Right atrium auricular region (tissue), 2 donors: Measurements from ENCODE around the gene ADGRA1. TPM values are rescaled to one million over a fixed set of nuclear protein-coding genes. Genes with fewer than 3 reads are reported as not detected.

ENCODE experiments used
- DNase-seq: peaks from one replicate; pipeline ENCODE4 v3.0.0-alpha.2; 2019; ENCODE audit warnings: low spot score
- H3K27ac ChIP-seq, 2 donors: fragments of 200-600 bp; sonication (generic); 1 replicate in 1 of 2; 2 replicates in 1 of 2; pipeline ENCODE4 v1.5.1; 2016 to 2019
- H3K27me3 ChIP-seq, 2 donors: fragments of 200-600 bp; sonication (generic); one replicate each; pipeline versions ENCODE4 v1.5.1 to v1.6.0; 2017 to 2019
- H3K36me3 ChIP-seq: fragments of 200-600 bp; sonication (generic); one replicate; pipeline ENCODE4 v1.5.1; 2016
- H3K4me1 ChIP-seq, 2 donors: fragments of 200-600 bp; sonication (generic); one replicate each; pipeline versions ENCODE4 v1.5.1 to v1.6.0; 2017 to 2019
- H3K4me3 ChIP-seq, 2 donors: fragments of 200-600 bp; sonication (generic); 1 replicate in 1 of 2; 2 replicates in 1 of 2; pipeline ENCODE4 v1.5.1; 2017 to 2019; ENCODE audit warnings: mild to moderate bottlenecking in 1 of 2, moderate library complexity in 1 of 2
- H3K9me3 ChIP-seq, 2 donors: fragments of 200-600 bp; sonication (generic); one replicate each; pipeline ENCODE4 v1.5.1; 2019
- CTCF ChIP-seq, 2 donors: fragments of 200-600 bp; sonication (generic); IDR thresholded peaks; one replicate each; pipeline ENCODE4 v1.5.1; 2019; ENCODE audit warnings: antibody characterized with exemption in 2 of 2
- total RNA-seq, 2 donors: library from RNA; depleted of rRNA; stranded (reverse); fragments of >200 nt; gene quantifications; one replicate each; pipeline ENCODE4 v1.1.0, GENCODE V29; 2016

The ADGRA1 gene
- total RNA-seq, 2 donors from 2014 or later, result 0.11 to 0.51 TPM

GRCh38 chr10:133129859-133130495 lies 42.3 kb downstream of the ADGRA1 start:
- Histone ChIP-seq H3K4me1 (no peaks in the 10 kb centered on the region), H3K27ac (no peak overlapping the region), H3K4me3 (no peak overlapping the region), H3K27me3 (no peaks in the 10 kb centered on the region), H3K9me3 (no peaks in the 10 kb centered on the region), H3K36me3 (no peaks in the 10 kb centered on the region)
- no peak for DNase-seq
- TF ChIP-seq CTCF (IDR thresholded peaks at IDR 0.05), result no peak

- Histone ChIP-seq H3K4me1 (no peaks in the 10 kb centered on the region), H3K27me3 (no peaks in the 10 kb centered on the region), H3K27ac (no peak overlapping the region), H3K9me3 (no peaks in the 10 kb centered on the region), H3K4me3 (no peak overlapping the region), H3K36me3 (no peaks in the 10 kb centered on the region)
- no peak for DNase-seq
- no peak for TF ChIP-seq CTCF (IDR thresholded peaks at IDR 0.05)
These were observed 42.9 kb downstream of the ADGRA1 start for GRCh38 chr10:133130602-133131001.

GRCh38 chr10:133131053-133131452 lies 43.3 kb downstream of the ADGRA1 start:
- H3K27ac ChIP-seq, result no peak overlapping the region
- no peaks in the 10 kb centered on the region for H3K36me3 ChIP-seq
- H3K4me3 ChIP-seq, result no peak overlapping the region
- no peaks in the 10 kb centered on the region for H3K4me1 ChIP-seq
- no peak for TF ChIP-seq CTCF (IDR thresholded peaks at IDR 0.05)
- no peaks in the 10 kb centered on the region for H3K9me3 ChIP-seq
- DNase-seq, result no peak
- no peaks in the 10 kb centered on the region for H3K27me3 ChIP-seq

GRCh38 chr10:133131734-133132472 lies 44.2 kb downstream of the ADGRA1 start:
- Histone ChIP-seq H3K27me3 (no peaks in the 10 kb centered on the region), H3K4me1 (no peaks in the 10 kb centered on the region), H3K9me3 (no peaks in the 10 kb centered on the region), H3K4me3 (no peak overlapping the region), H3K36me3 (no peaks in the 10 kb centered on the region), H3K27ac (no peak overlapping the region)
- DNase-seq, result no peak
- TF ChIP-seq CTCF (IDR thresholded peaks at IDR 0.05), result no peak

- no peak overlapping the region for H3K4me3 ChIP-seq
- DNase-seq, result no peak
These were observed 45.0 kb downstream of the ADGRA1 start for GRCh38 chr10:133132473-133133291.

More at GRCh38 chr10:133132473-133133291, 45.0 kb downstream of the ADGRA1 start:
- Histone ChIP-seq H3K27ac (no peak overlapping the region), H3K27me3 (no peaks in the 10 kb centered on the region), H3K9me3 (no peaks in the 10 kb centered on the region), H3K4me1 (no peaks in the 10 kb centered on the region), H3K36me3 (no peaks in the 10 kb centered on the region)
- no peak for TF ChIP-seq CTCF (IDR thresholded peaks at IDR 0.05)
